Endothelial cell of umbilical vein (primary cell): Measurements from ENCODE around the gene PTGER2. TPM values are rescaled to one million over a fixed set of nuclear protein-coding genes. Genes with fewer than 3 reads are reported as not detected.

ENCODE experiments used
- BruUV-seq: library from RNA; stranded (reverse); fragments of 400-500 nt; replicated peaks from 2 replicates; lab custom pipeline; 2021; lab: Mats Ljungman, UMichigan
- CTCF ChIA-PET: fragments of 300-600, 350-600 bp; sonication (Branson Sonifier 250); formaldehyde crosslinking; loops from one replicate; lab custom pipeline; 2021; ENCODE audit warnings: antibody characterized with exemption, inconsistent platforms; lab: Charles Lee
- POLR2A ChIA-PET: fragments of 300-600, 350-600 bp; sonication (Branson Sonifier 250); formaldehyde crosslinking; loops from one replicate; lab custom pipeline; 2021; ENCODE audit warnings: antibody characterized with exemption, inconsistent platforms; lab: Charles Lee
- DNase-seq: peaks from one replicate; pipeline ENCODE4 v3.0.0-alpha.2; 2011; ENCODE audit warnings: low read depth, low spot score
- FAIRE-seq: peaks from 2 replicates; lab custom pipeline; 2011; peaks lifted over from hg19 to GRCh38; lab: Jason Lieb, UNC
- H2AFZ ChIP-seq: 2 replicates; pipeline ENCODE4 v1.6.0; 2012; ENCODE audit warnings: low read depth, low read length, control low read depth, inconsistent platforms
- H3K27ac ChIP-seq: 2 replicates; pipeline ENCODE4 v1.5.1; 2011; ENCODE audit warnings: low read depth, mild to moderate bottlenecking, control low read depth, low read length, moderate library complexity; ENCODE audit not compliant: insufficient read depth
- H3K27me3 ChIP-seq, 2 experiments: 2 replicates each; pipeline versions ENCODE4 v1.6.0 to v1.6.1; 2011; ENCODE audit warnings: low read length in 2 of 2, mixed read lengths in 1 of 2; ENCODE audit not compliant: control insufficient read depth in 2 of 2, insufficient read depth in 2 of 2
- H3K36me3 ChIP-seq, 2 experiments: 2 replicates in 1 of 2; 3 replicates in 1 of 2; pipeline ENCODE4 v1.5.1; 2011; ENCODE audit warnings: low read length in 2 of 2, mild to moderate bottlenecking in 1 of 2, moderate library complexity in 1 of 2; ENCODE audit not compliant: control insufficient read depth in 2 of 2, insufficient read depth in 2 of 2; ENCODE audit errors: extremely low read depth in 1 of 2
- H3K4me1 ChIP-seq: 3 replicates; pipeline ENCODE4 v1.5.1; 2011; ENCODE audit warnings: mild to moderate bottlenecking, low read length; ENCODE audit not compliant: control insufficient read depth, insufficient read depth; ENCODE audit errors: extremely low read depth
- H3K4me2 ChIP-seq: 2 replicates; pipeline ENCODE4 v1.6.1; 2011; ENCODE audit warnings: low read length, control low read depth, mixed read lengths; ENCODE audit not compliant: insufficient read depth
- H3K4me3 ChIP-seq, 3 experiments: fragments of 200-600 bp in 1 of 3; sonication (generic), shearing (Covaris generic) in 1 of 3; replicated peaks in 1 of 3; 2 replicates each; pipeline ENCODE4 v1.5.1; 2011 to 2016; ENCODE audit warnings: control low read depth in 3 of 3, low read length in 3 of 3, mild to moderate bottlenecking in 2 of 3, inconsistent platforms in 1 of 3, low read depth in 1 of 3, moderate library complexity in 1 of 3; ENCODE audit not compliant: insufficient read depth in 1 of 3
- H3K79me2 ChIP-seq: 2 replicates; pipeline ENCODE4 v1.6.0; 2012; ENCODE audit warnings: low read length, inconsistent platforms; ENCODE audit not compliant: control insufficient read depth, insufficient read depth
- H3K9ac ChIP-seq: replicated peaks from 2 replicates; pipeline ENCODE3; 2011; ENCODE audit warnings: low read length, control low read depth; ENCODE audit not compliant: insufficient read depth; ENCODE audit errors: extremely low read depth
- H3K9me1 ChIP-seq: replicated peaks from 3 replicates; pipeline ENCODE4 v1.6.0; 2011; ENCODE audit warnings: mild to moderate bottlenecking, low read length; ENCODE audit not compliant: control insufficient read depth, insufficient read depth; ENCODE audit errors: extremely low read depth
- H3K9me3 ChIP-seq: replicated peaks from 2 replicates; pipeline ENCODE4 v1.5.1; 2012; ENCODE audit warnings: low read length, inconsistent platforms; ENCODE audit not compliant: control insufficient read depth, insufficient read depth
- H4K20me1 ChIP-seq: replicated peaks from 2 replicates; pipeline ENCODE3; 2011; ENCODE audit warnings: mild to moderate bottlenecking, low read length; ENCODE audit not compliant: control insufficient read depth, insufficient read depth; ENCODE audit errors: extremely low read depth
- EZH2 ChIP-seq: IDR thresholded peaks from 2 replicates; pipeline ENCODE4 v1.6.1; 2012; ENCODE audit warnings: borderline replicate concordance, low read depth, mild to moderate bottlenecking, moderate library complexity, low read length, inconsistent platforms; ENCODE audit not compliant: severe bottlenecking
- FOS ChIP-seq: IDR thresholded peaks from 2 replicates; pipeline ENCODE4 v1.6.1; 2011; ENCODE audit warnings: mild to moderate bottlenecking, low read length, moderate library complexity, borderline replicate concordance; ENCODE audit not compliant: insufficient read depth
- GATA2 ChIP-seq: IDR thresholded peaks from 2 replicates; pipeline ENCODE4 v1.7.0; 2011; ENCODE audit warnings: low read depth, mild to moderate bottlenecking, moderate library complexity, mixed read lengths, low read length; ENCODE audit not compliant: insufficient read length, insufficient read depth
- JUN ChIP-seq: IDR thresholded peaks from 2 replicates; pipeline ENCODE4 v1.6.1; 2011; ENCODE audit warnings: borderline replicate concordance, low read depth; ENCODE audit not compliant: insufficient read length, insufficient read depth
- MYC ChIP-seq: IDR thresholded peaks from one replicate; pipeline ENCODE4 v1.6.1; 2011; ENCODE audit warnings: mild to moderate bottlenecking, low read depth, low read length
- POLR2A ChIP-seq: IDR thresholded peaks from 2 replicates; pipeline ENCODE4 v1.6.1; 2012; ENCODE audit warnings: low read depth, mild to moderate bottlenecking, control low read depth, low read length
- POLR2AphosphoS5 ChIP-seq: IDR thresholded peaks from 2 replicates; pipeline ENCODE4 v1.6.1; 2012; ENCODE audit warnings: low read depth, mild to moderate bottlenecking, control low read depth, low read length, moderate library complexity; ENCODE audit not compliant: insufficient read depth
- dilution Hi-C: fragments of 300-500 bp; cut with MboI; formaldehyde crosslinking; loops from one replicate; pipeline ENCODE4 v1.15.0; 2019; ENCODE audit warnings: low sequenced_read_pairs; ENCODE audit not compliant: extremely low pct_ligation_motif_present
- intact Hi-C: fragments of 100-400 bp; cut with micrococcal nuclease; formaldehyde crosslinking; loops from one replicate; pipeline ENCODE4 v1.10.0; 2022
- polyA plus RNA-seq, 4 experiments: library from polyadenylated mRNA; depleted of rRNA in 3 of 4; stranded (reverse) in 3 of 4; unstranded in 1 of 4; fragments of >200 nt; gene quantifications; 2 replicates each; pipeline versions ENCODE4 v1.2.1 to v1.2.3, GENCODE V29; 2011 to 2012; ENCODE audit warnings: missing spikeins in 1 of 4
- total RNA-seq: library from RNA; stranded (reverse); gene quantifications from 2 replicates; pipeline ENCODE4 v1.2.3, GENCODE V29; 2021
- TF ChIP-seq, protein P1 (sequence below), 2 donors: IDR thresholded peaks; 1 replicate in 1 of 2; 2 replicates in 1 of 2; pipeline ENCODE4 v1.5.1; 2011; ENCODE audit warnings: low read length in 2 of 2, mild to moderate bottlenecking in 2 of 2, moderate library complexity in 2 of 2, control low read depth in 1 of 2, inconsistent platforms in 1 of 2, low read depth in 1 of 2; ENCODE audit not compliant: insufficient read depth in 1 of 2; ENCODE audit errors: extremely low read depth in 1 of 2
- TF ChIP-seq, protein P2 (sequence below): IDR thresholded peaks from 2 replicates; pipeline ENCODE4 v1.6.1; 2011; ENCODE audit not compliant: insufficient read depth, insufficient read length

The PTGER2 gene
- total and polyA plus RNA-seq, 2 donors (not counting 3 experiments of a cell fraction or from before 2014, with no cell fraction given) = not detected

DNA sequence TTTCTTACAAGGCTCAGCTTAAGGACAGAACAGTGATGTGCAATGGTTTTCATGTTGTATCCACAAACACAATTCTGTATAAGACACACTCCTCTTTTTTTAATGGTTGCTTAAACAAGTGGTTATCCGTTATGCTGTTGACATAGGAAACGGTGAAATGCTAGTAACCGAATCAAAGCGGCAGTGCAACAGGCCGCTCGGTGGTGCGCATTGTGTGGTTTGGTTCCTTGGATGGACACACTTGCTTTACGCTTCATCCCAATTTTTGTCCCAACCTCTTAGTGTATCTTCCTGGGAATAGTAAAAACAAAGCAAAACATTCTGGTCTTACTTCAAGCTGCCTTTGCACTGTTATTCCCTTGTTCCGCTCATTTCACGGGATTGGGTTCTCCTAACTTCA, 650 bp upstream of the PTGER2 start:
- Histone ChIP-seq H3K27ac (no peak overlapping the region), H3K27me3 (peaks cover 55 to 62% of the 10 kb centered on the region in 2 experiments), H3K4me2 (peak overlapping the region; percentile 75), H3K9ac (no peak overlapping the region), H4K20me1 (no peaks in the 10 kb centered on the region), H3K4me3 (peak overlapping the region in 1 of 3 experiments; percentile 24), H3K4me1 (peaks cover 11% of the 10 kb centered on the region), H3K9me3 (no peaks in the 10 kb centered on the region), H2AFZ (peak overlapping the region; percentile 37), H3K9me1 (no peaks in the 10 kb centered on the region), H3K36me3 (no peaks in the 10 kb centered on the region), H3K79me2 (no peaks in the 10 kb centered on the region)
- dilution Hi-C loops = no loop called here
- FAIRE-seq (no peak), DNase-seq (peak; percentile 3)
- BruUV-seq = no TSS peak
- TF ChIP-seq, protein P1, sequence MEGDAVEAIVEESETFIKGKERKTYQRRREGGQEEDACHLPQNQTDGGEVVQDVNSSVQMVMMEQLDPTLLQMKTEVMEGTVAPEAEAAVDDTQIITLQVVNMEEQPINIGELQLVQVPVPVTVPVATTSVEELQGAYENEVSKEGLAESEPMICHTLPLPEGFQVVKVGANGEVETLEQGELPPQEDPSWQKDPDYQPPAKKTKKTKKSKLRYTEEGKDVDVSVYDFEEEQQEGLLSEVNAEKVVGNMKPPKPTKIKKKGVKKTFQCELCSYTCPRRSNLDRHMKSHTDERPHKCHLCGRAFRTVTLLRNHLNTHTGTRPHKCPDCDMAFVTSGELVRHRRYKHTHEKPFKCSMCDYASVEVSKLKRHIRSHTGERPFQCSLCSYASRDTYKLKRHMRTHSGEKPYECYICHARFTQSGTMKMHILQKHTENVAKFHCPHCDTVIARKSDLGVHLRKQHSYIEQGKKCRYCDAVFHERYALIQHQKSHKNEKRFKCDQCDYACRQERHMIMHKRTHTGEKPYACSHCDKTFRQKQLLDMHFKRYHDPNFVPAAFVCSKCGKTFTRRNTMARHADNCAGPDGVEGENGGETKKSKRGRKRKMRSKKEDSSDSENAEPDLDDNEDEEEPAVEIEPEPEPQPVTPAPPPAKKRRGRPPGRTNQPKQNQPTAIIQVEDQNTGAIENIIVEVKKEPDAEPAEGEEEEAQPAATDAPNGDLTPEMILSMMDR (IDR thresholded peaks at IDR 0.05; ENCODE audit: extremely low read depth in 1 of 2, insufficient read depth in 1 of 2, low read depth in 1 of 2, low read length in 2 of 2) = no peak
- TF ChIP-seq EZH2 (no peak), POLR2A (no peak), FOS (no peak), GATA2 (no peak), JUN (no peak), POLR2AphosphoS5 (no peak), MYC (no peak)
- TF ChIP-seq, protein P2, sequence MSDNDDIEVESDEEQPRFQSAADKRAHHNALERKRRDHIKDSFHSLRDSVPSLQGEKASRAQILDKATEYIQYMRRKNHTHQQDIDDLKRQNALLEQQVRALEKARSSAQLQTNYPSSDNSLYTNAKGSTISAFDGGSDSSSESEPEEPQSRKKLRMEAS = no peak
- ChIA-PET CTCF (no interaction called here), POLR2A (no interaction called here)
- intact Hi-C loops = loop anchor here (5.0 kb wide), 1 partner anchor 394 kb away; the partner anchor contains the start of gene PSMC6
